PC-3 (cell line): ENCODE results near the gene RHOBTB3.

Experiments used
- CTCF ChIP-seq: fragments of 300-600 bp; sonication (generic); conservative IDR thresholded peaks from 2 replicates; pipeline ENCODE4 v1.5.1; 2017; ENCODE audit warnings: antibody characterized with exemption, low read depth, mild to moderate bottlenecking, low read length
- EZH2 ChIP-seq: fragments of 300-600 bp; sonication (generic); IDR thresholded peaks from one replicate; pipeline ENCODE4 v1.6.1; 2017; ENCODE audit warnings: antibody characterized with exemption, mild to moderate bottlenecking, low read length; ENCODE audit not compliant: unreplicated experiment
- EZH2phosphoT487 ChIP-seq: fragments of 300-600 bp; sonication (generic); IDR thresholded peaks from 2 replicates; pipeline ENCODE4 v1.6.1; 2018; ENCODE audit warnings: mild to moderate bottlenecking, antibody characterized with exemption, low read length, borderline replicate concordance

- TF ChIP-seq CTCF (no peak), EZH2 (no peak), EZH2phosphoT487 (no peak)
Observed at GRCh38 chr5:95822043-95822541, 91.0 kb downstream of the RHOBTB3 start.
